Measurements from ENCODE around the gene CASP6. TPM values are rescaled to one million over a fixed set of nuclear protein-coding genes. Genes with fewer than 3 reads are reported as not detected.

The CASP6 gene
- total RNA-seq, 4 donors from 2014 or later, result 34.4 to 87.7 (median 58.9) TPM

DNA sequence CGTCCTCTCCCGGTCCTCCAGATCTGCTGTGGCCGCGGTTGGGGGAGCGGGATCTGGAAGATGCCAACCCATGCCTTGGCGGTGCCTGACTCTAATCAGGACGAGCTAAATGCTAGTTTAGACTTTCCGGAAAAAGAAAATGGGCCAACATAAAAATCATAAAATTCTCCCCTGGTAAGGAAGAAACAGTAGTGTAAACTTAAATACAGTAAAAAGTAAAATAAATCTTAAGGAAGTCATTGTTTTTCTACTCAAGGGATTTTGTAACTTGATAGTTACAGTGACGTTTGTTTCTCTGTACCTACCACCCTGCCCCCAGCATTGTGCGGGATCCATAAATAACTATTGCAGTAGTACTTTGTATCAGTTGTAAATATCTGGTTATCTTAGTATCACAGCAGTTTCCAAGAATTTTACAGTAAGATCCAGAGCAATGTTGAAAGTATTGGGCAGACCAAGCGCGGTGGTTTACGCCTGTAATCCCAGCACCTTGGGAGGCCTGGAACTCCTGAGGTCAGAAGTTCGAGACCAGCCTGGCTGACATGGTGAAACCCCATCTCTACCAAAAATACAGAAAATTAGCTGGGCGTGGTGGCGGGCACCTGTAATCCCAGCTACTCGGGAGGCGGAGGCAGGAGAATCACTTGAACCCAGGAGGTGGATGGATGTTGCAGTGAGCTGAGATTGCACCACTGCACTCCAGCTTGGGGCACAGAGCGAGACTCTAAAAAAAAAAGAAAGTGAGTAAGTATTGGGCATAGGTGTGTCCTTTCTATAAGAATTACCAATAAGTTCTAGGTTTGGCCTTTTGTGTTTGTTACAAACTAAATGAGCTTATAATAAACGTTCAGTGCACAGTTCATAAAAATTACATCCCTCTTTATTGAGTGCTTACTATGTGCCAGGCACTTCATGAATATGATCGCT lies 27.6 kb upstream of the CASP6 start:
- no peak for DNase-seq
- no peaks in the 10 kb centered on the region for H3K36me3 ChIP-seq
- H3K4me3 ChIP-seq, result peak overlapping the region; percentile 58 to 87 (median 72)
- H3K9me3 ChIP-seq, result no peaks in the 10 kb centered on the region
- in situ Hi-C loops (cut with MboI; ENCODE audit: low pct_ligation_motif_present in 1 of 4, low pct_unique_long_range_greater_than_20kb in 1 of 4, low sequenced_read_pairs in 3 of 4) (no loop called here), intact Hi-C loops (cut with DNase I; ENCODE audit: low total_unique reads) (no loop called here)
- H3K27me3 ChIP-seq, result no peaks in the 10 kb centered on the region
- WGBS, 2 donors (ENCODE audit: low coverage in 1 of 2), result 53 to 78% methylated on average over 11 to 21 of the region's 21 CpGs
- peak overlapping the region; percentile 90 to 94 (median 90) for H3K27ac ChIP-seq
- peaks cover 5 to 23% (median 13%) of the 10 kb centered on the region in 4 donors for H3K4me1 ChIP-seq
- TF ChIP-seq POLR2A (IDR thresholded peaks at IDR 0.05), result peak; percentile 19
- no peak for TF ChIP-seq POLR2AphosphoS5 (IDR thresholded peaks at IDR 0.05)

DNA sequence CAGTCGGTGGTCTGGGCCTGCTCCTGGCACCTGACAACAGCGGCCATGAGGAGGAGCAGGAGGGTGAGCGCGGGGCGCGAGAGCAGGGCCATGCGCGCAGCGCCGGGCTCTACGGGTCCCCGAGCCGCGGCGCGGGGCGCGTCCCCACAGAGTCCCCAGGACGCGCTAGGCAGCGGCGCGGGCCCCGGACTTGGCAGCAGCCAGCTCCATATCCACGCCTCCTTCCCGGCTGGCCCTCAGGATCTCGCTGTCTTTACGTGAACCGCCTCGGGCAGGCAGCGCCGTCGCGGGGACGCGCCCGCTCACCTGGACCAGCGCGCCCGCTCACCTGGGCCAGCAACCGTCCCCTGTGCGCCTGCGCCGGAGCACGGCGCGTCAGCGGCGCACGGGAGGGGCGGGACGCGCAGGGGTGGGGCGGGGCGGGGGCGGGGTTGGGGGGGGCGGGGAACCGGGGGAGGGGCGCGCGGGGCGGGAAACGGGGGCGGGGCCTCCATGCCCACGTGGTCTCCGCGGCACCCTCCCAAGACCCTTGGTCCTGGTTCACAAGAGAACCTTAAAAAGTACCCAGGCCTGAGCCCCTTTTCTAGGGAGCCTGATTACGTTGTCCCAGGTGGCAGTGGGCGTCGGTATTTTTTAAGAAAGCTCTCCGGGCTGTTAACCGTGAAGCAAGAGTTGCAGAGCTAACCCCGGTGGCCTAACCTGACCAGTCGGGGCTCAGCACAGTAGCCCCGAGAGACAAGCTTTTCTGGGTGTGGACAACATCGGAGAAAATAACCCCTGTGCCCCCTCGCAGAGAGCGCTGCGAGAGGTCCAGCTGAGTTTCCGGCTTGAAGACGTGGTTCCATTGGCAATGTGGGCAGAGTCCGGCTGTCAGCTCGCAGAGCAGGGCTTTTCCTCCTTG lies 26.7 kb upstream of the CASP6 start, which contains the start of gene PLA2G12A:
PLA2G12A (minus strand) TSS at position 353 of the 901 bp plus-strand sequence; CDS start at position 92, 261 bp downstream.
- Histone ChIP-seq H3K4me3 (peak within 1 kb of the TSS; percentile 58 to 87 (median 72)), H3K36me3 (no peaks in the 10 kb centered on the region), H3K4me1 (peaks cover 5 to 23% (median 13%) of the 10 kb centered on the region in 4 donors), H3K27me3 (no peaks in the 10 kb centered on the region), H3K27ac (peak within 1 kb of the TSS; percentile 90 to 94 (median 90)), H3K9me3 (no peaks in the 10 kb centered on the region)
- TF ChIP-seq POLR2AphosphoS5 (IDR thresholded peaks at IDR 0.05) (peak; percentile 68 to 88 (median 85)), POLR2A (IDR thresholded peaks at IDR 0.05) (peak; percentile 78), EP300 (IDR thresholded peaks at IDR 0.05; ENCODE audit: low read depth) (no peak)
- TF ChIP-seq, protein P1, sequence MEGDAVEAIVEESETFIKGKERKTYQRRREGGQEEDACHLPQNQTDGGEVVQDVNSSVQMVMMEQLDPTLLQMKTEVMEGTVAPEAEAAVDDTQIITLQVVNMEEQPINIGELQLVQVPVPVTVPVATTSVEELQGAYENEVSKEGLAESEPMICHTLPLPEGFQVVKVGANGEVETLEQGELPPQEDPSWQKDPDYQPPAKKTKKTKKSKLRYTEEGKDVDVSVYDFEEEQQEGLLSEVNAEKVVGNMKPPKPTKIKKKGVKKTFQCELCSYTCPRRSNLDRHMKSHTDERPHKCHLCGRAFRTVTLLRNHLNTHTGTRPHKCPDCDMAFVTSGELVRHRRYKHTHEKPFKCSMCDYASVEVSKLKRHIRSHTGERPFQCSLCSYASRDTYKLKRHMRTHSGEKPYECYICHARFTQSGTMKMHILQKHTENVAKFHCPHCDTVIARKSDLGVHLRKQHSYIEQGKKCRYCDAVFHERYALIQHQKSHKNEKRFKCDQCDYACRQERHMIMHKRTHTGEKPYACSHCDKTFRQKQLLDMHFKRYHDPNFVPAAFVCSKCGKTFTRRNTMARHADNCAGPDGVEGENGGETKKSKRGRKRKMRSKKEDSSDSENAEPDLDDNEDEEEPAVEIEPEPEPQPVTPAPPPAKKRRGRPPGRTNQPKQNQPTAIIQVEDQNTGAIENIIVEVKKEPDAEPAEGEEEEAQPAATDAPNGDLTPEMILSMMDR (IDR thresholded peaks at IDR 0.05), result no peak
- DNase-seq, result peak; percentile 89
- 0% methylated on average over 1 to 51 of the region's 83 CpGs for WGBS, 2 donors (ENCODE audit: low coverage in 1 of 2)
- intact Hi-C loops (cut with DNase I; ENCODE audit: low total_unique reads), result no loop called here
- in situ Hi-C loops (cut with MboI; ENCODE audit: low pct_ligation_motif_present in 1 of 4, low pct_unique_long_range_greater_than_20kb in 1 of 4, low sequenced_read_pairs in 3 of 4), result loop anchor here in 1 of 4 donors (10.0 kb wide), 1 partner anchor 85 kb away; the partner anchor contains the start of gene GAR1

DNA sequence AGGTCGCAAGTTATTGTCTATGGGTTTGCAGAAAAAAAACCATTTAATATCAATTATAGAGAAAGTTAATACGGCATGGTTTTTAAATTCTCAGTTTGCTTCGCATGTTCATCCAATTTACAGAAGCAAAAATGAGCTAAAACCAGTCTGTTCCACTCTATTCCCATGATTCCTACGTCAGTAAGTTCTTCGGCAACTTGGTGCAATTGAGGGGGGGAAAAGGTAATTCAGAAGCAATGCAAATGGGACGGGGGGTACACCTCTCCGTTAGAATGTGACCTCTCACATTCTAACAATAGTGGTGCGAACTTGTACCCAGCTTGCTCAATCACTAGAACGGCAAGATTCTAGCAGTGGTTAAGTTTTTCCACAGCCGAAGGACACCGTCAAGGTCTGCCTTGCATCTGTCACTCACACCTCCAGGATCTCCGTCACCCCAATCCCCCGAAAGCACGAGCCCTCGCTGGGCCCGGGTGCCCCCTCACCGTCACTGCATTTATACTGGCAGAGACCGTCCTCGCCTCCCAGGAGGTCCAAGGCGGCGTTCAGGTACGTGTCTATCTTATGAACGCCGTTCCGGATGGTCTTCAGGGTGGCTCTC lies 26.0 kb upstream of the CASP6 start:
- no peaks in the 10 kb centered on the region for H3K36me3 ChIP-seq
- WGBS, 2 donors (ENCODE audit: low coverage in 1 of 2), result 4 to 7% methylated on average over 3 to 11 of the region's 25 CpGs
- peak overlapping the region; percentile 34 to 87 (median 61) for H3K4me3 ChIP-seq
- DNase-seq, result no peak
- intact Hi-C loops (cut with DNase I; ENCODE audit: low total_unique reads), result no loop called here
- TF ChIP-seq POLR2A (IDR thresholded peaks at IDR 0.05) (no peak), POLR2AphosphoS5 (IDR thresholded peaks at IDR 0.05) (no peak), EP300 (IDR thresholded peaks at IDR 0.05; ENCODE audit: low read depth) (no peak)
- TF ChIP-seq, protein P1 (IDR thresholded peaks at IDR 0.05), result no peak
- no peaks in the 10 kb centered on the region for H3K9me3 ChIP-seq
- H3K27ac ChIP-seq, result peak overlapping the region; percentile 90 to 94 (median 90)
- in situ Hi-C loops (cut with MboI; ENCODE audit: low pct_ligation_motif_present in 1 of 4, low pct_unique_long_range_greater_than_20kb in 1 of 4, low sequenced_read_pairs in 3 of 4), result loop anchor here in 1 of 4 donors (10.0 kb wide), 1 partner anchor 86 kb away; the partner anchor contains the start of gene GAR1
- H3K27me3 ChIP-seq, result no peaks in the 10 kb centered on the region
- peaks cover 5 to 23% (median 13%) of the 10 kb centered on the region in 4 donors for H3K4me1 ChIP-seq

- H3K4me1 ChIP-seq, result peaks cover 5 to 23% (median 13%) of the 10 kb centered on the region in 4 donors
- no peak for TF ChIP-seq POLR2A (IDR thresholded peaks at IDR 0.05)
- TF ChIP-seq, protein P1 (IDR thresholded peaks at IDR 0.05), result no peak
- TF ChIP-seq EP300 (IDR thresholded peaks at IDR 0.05; ENCODE audit: low read depth), result no peak
- TF ChIP-seq POLR2AphosphoS5 (IDR thresholded peaks at IDR 0.05), result no peak
- 46 to 52% methylated on average over 6 of the region's 6 CpGs for WGBS, 2 donors (ENCODE audit: low coverage in 1 of 2)
- peak overlapping the region in 3 of 4 donors; percentile 58 to 87 (median 64) for H3K4me3 ChIP-seq
- no peaks in the 10 kb centered on the region for H3K27me3 ChIP-seq
- DNase-seq, result no peak
- H3K27ac ChIP-seq, result peak overlapping the region in 3 of 4 donors; percentile 90 to 94 (median 91)
- intact Hi-C loops (cut with DNase I; ENCODE audit: low total_unique reads), result no loop called here
- H3K9me3 ChIP-seq, result no peaks in the 10 kb centered on the region
- H3K36me3 ChIP-seq, result no peaks in the 10 kb centered on the region
- in situ Hi-C loops (cut with MboI; ENCODE audit: low pct_ligation_motif_present in 1 of 4, low pct_unique_long_range_greater_than_20kb in 1 of 4, low sequenced_read_pairs in 3 of 4), result loop anchor here in 1 of 4 donors (10.0 kb wide), 1 partner anchor 86 kb away; the partner anchor contains the start of gene GAR1
Measured at GRCh38 chr4:109728385-109728784, 25.1 kb upstream of the CASP6 start.

Measured in transverse colon (tissue), 4 donors.